ENCODE measurements around the gene MARVELD1. TPM values are rescaled to one million over a fixed set of nuclear protein-coding genes. Genes with fewer than 3 reads are reported as not detected.

Gene MARVELD1
- total RNA-seq, 1 donor from 2014 or later: 12.1 TPM

- ATAC-seq: no peak
These were observed 9.5 kb downstream of the MARVELD1 start for GRCh38 chr10:97723001-97723400.

GRCh38 chr10:97724341-97724941 lies 10.9 kb downstream of the MARVELD1 start:
- peak; percentile 52 for ATAC-seq

- peak; percentile 49 for ATAC-seq
These were observed 13.2 kb downstream of the MARVELD1 start for GRCh38 chr10:97726636-97727178.

- ATAC-seq: no peak
These were observed 15.5 kb downstream of the MARVELD1 start for GRCh38 chr10:97729014-97729413.

GRCh38 chr10:97731346-97732051 lies 18.0 kb downstream of the MARVELD1 start:
- peak; percentile 79 for ATAC-seq

- no peak for ATAC-seq
These were observed 18.5 kb downstream of the MARVELD1 start for GRCh38 chr10:97732052-97732359.

- ATAC-seq: no peak
These were observed 19.7 kb downstream of the MARVELD1 start for GRCh38 chr10:97733256-97733655.

- ATAC-seq: no peak
These were observed 20.5 kb downstream of the MARVELD1 start for GRCh38 chr10:97734021-97734420.

- peak; percentile 13 for ATAC-seq
These were observed 22.9 kb downstream of the MARVELD1 start for GRCh38 chr10:97736403-97736901.

- ATAC-seq: peak; percentile 95
These were observed 23.6 kb downstream of the MARVELD1 start, which contains the start of gene ZFYVE27 for GRCh38 chr10:97736902-97737769. Gene ZFYVE27 (plus strand): TSS chr10:97737128. CDS start chr10:97738478, 1,350 bp downstream.

- no peak for ATAC-seq
These were observed 24.3 kb downstream of the MARVELD1 start for GRCh38 chr10:97737770-97738265.

- ATAC-seq: no peak
These were observed 25.1 kb downstream of the MARVELD1 start for GRCh38 chr10:97738616-97739015.

GRCh38 chr10:97740613-97741012 lies 27.1 kb downstream of the MARVELD1 start:
- no peak for ATAC-seq

- peak; percentile 28 for ATAC-seq
These were observed 29.8 kb downstream of the MARVELD1 start for GRCh38 chr10:97743169-97743943.

- ATAC-seq: peak; percentile 28
These were observed 31.0 kb downstream of the MARVELD1 start for GRCh38 chr10:97744405-97745035.

GRCh38 chr10:97747573-97747972 lies 34.0 kb downstream of the MARVELD1 start:
- ATAC-seq: no peak

- no peak for ATAC-seq
These were observed 34.6 kb downstream of the MARVELD1 start for GRCh38 chr10:97748116-97748515.

- no peak for ATAC-seq
These were observed 39.4 kb downstream of the MARVELD1 start for GRCh38 chr10:97752956-97753355.

- ATAC-seq: no peak
These were observed 41.2 kb downstream of the MARVELD1 start for GRCh38 chr10:97754726-97755125.

- no peak for ATAC-seq
These were observed 42.2 kb downstream of the MARVELD1 start for GRCh38 chr10:97755718-97756117.

- ATAC-seq: no peak
These were observed 43.9 kb downstream of the MARVELD1 start for GRCh38 chr10:97757471-97757870.
